ENCODE measurements around the gene COL6A2. TPM values are rescaled to one million over a fixed set of nuclear protein-coding genes. Genes with fewer than 3 reads are reported as not detected.

Gene COL6A2
- total and polyA plus RNA-seq, 10 of the 15 experiments (the other 5 are each of a cell fraction or from before 2014, with no cell fraction given) = 0.16 to 1.3 (median 0.34) TPM; not detected in 7

GRCh38 chr21:46050668-46051378 lies 47.1 kb upstream of the COL6A2 start:
- H3K9me3 ChIP-seq (replicated peaks; ENCODE audit: control insufficient read depth, insufficient read depth, low read length) = no peaks in the 10 kb centered on the region; the same call in 2 of the 3 replicates
- no peaks in the 10 kb centered on the region for H3K79me2 ChIP-seq (ENCODE audit: control insufficient read depth, insufficient read depth, low read length)
- no TSS peak for BruUV-seq (replicated peaks)
- no peaks in the 10 kb centered on the region for H3K27me3 ChIP-seq (replicated peaks in 1 of 2; ENCODE audit: control insufficient read depth in 2 of 2, insufficient read depth in 2 of 2, low read length in 1 of 2)
- no peaks in the 10 kb centered on the region for H4K20me1 ChIP-seq (ENCODE audit: control insufficient read depth, insufficient read depth)
- POLR2A ChIA-PET = no interaction called here
- no peak overlapping the region for H3K4me3 ChIP-seq
- CTCF ChIA-PET = no interaction called here
- H3K27ac ChIP-seq (ENCODE audit: control insufficient read depth, insufficient read depth) = no peak overlapping the region
- in situ Hi-C loops (cut with MboI) (no loop called here), intact Hi-C loops (cut with micrococcal nuclease; ENCODE audit: unreplicated experiment) (no loop called here)
- 60% methylated on average over 22 of the region's 22 CpGs for WGBS (ENCODE audit: insufficient coverage, insufficient replicate concordance, low lambda C conversion rate, missing lambda C conversion rate)
- H3K4me2 ChIP-seq (ENCODE audit: control insufficient read depth, insufficient read depth) = no peak overlapping the region
- FAIRE-seq (no peak), DNase-seq (ENCODE audit: low read depth, low spot score) (no peak), ATAC-seq (no peak)
- no peaks in the 10 kb centered on the region for H3K4me1 ChIP-seq (ENCODE audit: control insufficient read depth, insufficient read depth, low read length)
- H2AFZ ChIP-seq (ENCODE audit: control insufficient read depth, low read depth, low read length) = no peak overlapping the region
- no peak overlapping the region for H3K9ac ChIP-seq (ENCODE audit: control insufficient read depth, insufficient read depth, low read length)
- H3K36me3 ChIP-seq (ENCODE audit: control insufficient read depth in 2 of 2, insufficient read depth in 2 of 2, low read length in 1 of 2) = no peaks in the 10 kb centered on the region
- RAD21 ChIA-PET (ENCODE audit: unreplicated experiment) = no interaction called here
- SMC1A ChIA-PET (ENCODE audit: uncharacterized antibody, unreplicated experiment) = no interaction called here
- TF ChIP-seq ZBTB4 (CRISPR knock-in tag; IDR thresholded peaks at IDR 0.05) (no peak), BCLAF1 (IDR thresholded peaks at IDR 0.05) (no peak), NR2C2 (IDR thresholded peaks at IDR 0.05; ENCODE audit: borderline replicate concordance, control insufficient read depth, insufficient read length, low read depth) (no peak), PAX8 (IDR thresholded peaks at IDR 0.05) (no peak), GATAD2B (conservative IDR thresholded peaks at IDR 0.05; ENCODE audit: low read depth) (no peak), SUPT20H (IDR thresholded peaks at IDR 0.05; ENCODE audit: borderline replicate concordance, control insufficient read depth, low read depth, low read length) (no peak), ZNF687 (IDR thresholded peaks at IDR 0.05) (no peak), IKZF2 (IDR thresholded peaks at IDR 0.05) (no peak), PKNOX1 (IDR thresholded peaks at IDR 0.05) (no peak)
